ENCODE data around the gene PRKCH. TPM values are rescaled to one million over a fixed set of nuclear protein-coding genes. Genes with fewer than 3 reads are reported as not detected.
"Not testable (repeated sequence)": the region's sequence is repeated elsewhere in the genome, so short reads cannot be mapped to it uniquely, and the experiment has no call there.

PRKCH gene
- total RNA-seq, 4 donors from 2014 or later = 15.7 to 74.7 (median 38.4) TPM

GRCh38 chr14:61527325-61528100 is 206.1 kb downstream of the PRKCH start:
- ATAC-seq (ENCODE audit: low FRiP score) = peak; percentile 79
- TF ChIP-seq CTCF (IDR thresholded peaks at IDR 0.05) = no peak

GRCh38 chr14:61528591-61529021 is 207.2 kb downstream of the PRKCH start:
- no peak for TF ChIP-seq CTCF (IDR thresholded peaks at IDR 0.05)
- ATAC-seq (ENCODE audit: low FRiP score) = no peak
- no peak for DNase-seq (ENCODE audit: low spot score)

More at GRCh38 chr14:61527325-61528100, 206.1 kb downstream of the PRKCH start:
- DNase-seq (ENCODE audit: low spot score) = no peak

GRCh38 chr14:61529360-61529759 is 208.0 kb downstream of the PRKCH start:
- DNase-seq (ENCODE audit: low spot score); ATAC-seq (ENCODE audit: low FRiP score): not testable (repeated sequence)

GRCh38 chr14:61530296-61530695 is 208.9 kb downstream of the PRKCH start:
- ATAC-seq (ENCODE audit: low FRiP score) (no peak), DNase-seq (ENCODE audit: low spot score) (no peak)
- no peak for TF ChIP-seq CTCF (IDR thresholded peaks at IDR 0.05)

GRCh38 chr14:61530896-61531295 is 209.5 kb downstream of the PRKCH start:
- TF ChIP-seq CTCF (IDR thresholded peaks at IDR 0.05) = no peak
- DNase-seq (ENCODE audit: low spot score) (no peak), ATAC-seq (ENCODE audit: low FRiP score) (no peak)

GRCh38 chr14:61531465-61532122 is 210.2 kb downstream of the PRKCH start:
- ATAC-seq (ENCODE audit: low FRiP score) = no peak
- TF ChIP-seq CTCF (IDR thresholded peaks at IDR 0.05) = no peak
- DNase-seq (ENCODE audit: low spot score) = no peak

- DNase-seq (ENCODE audit: low spot score) (no peak), ATAC-seq (ENCODE audit: low FRiP score) (no peak)
- TF ChIP-seq CTCF (IDR thresholded peaks at IDR 0.05) = no peak
These were observed 210.7 kb downstream of the PRKCH start for GRCh38 chr14:61532123-61532505.
